Islet precursor cell (in vitro differentiated cells): ENCODE measurements around the gene HES2.
"Not testable (repeated sequence)": the region's sequence is repeated elsewhere in the genome, so short reads cannot be mapped to it uniquely, and the experiment has no call there.

Experiments
- DNase-seq: peaks from one replicate; pipeline ENCODE4 v3.0.0-alpha.2; 2018

HES2 gene

DNA sequence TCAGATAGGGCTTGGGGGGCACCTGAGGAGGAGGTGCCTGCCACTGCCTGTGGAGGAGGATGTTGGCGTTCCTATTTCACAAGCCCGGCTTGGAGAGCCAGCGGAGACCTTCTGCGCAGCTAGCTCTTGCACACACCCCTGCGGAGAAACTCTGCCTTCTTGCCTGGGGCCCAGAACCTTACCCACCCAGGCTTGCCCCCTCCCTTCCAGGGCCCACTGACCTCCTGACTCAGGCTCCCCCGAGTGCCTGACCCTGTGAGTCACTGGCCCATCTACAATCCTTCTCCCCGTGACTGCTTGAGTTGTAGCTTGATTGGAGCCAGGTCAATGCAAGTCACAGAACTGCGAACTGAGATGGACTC lies 3.4 kb downstream of the HES2 start:
- peak; percentile 83 for DNase-seq

DNA sequence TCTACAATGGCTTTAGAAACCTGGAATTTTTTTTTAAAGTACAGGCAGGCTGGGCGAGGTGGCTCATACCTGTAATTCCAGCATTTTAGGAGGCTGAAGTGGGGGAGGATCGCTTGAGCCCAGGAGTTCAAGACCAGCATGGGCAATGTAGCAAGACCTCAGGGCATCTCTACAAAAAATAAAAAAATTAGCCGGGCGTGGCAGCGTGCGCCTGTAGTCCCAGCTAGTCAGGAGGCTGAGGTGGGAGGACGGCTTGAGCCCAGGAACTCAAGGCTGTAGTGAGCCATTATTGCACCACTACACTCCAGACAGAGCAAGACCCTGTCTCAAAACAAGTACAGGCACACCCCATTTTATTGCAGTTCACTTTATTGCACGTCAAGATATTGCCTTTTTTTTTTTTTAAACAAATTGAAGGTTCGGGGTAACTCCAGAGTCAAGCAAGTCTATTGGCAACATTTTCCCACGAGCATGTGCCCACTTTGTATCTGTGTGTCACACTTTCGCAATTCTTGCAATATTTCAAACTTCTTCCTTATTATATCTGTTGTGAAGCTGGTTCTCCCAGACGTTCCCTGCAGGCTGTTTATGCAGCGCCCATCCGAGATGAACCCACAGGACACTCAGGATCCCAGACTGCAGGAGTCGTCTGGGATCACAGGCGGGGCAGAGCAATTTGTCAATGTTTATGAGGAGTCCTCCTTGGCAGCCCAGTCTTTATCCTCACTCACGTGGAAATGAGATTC lies 4.7 kb downstream of the HES2 start:
- DNase-seq: no peak

DNA sequence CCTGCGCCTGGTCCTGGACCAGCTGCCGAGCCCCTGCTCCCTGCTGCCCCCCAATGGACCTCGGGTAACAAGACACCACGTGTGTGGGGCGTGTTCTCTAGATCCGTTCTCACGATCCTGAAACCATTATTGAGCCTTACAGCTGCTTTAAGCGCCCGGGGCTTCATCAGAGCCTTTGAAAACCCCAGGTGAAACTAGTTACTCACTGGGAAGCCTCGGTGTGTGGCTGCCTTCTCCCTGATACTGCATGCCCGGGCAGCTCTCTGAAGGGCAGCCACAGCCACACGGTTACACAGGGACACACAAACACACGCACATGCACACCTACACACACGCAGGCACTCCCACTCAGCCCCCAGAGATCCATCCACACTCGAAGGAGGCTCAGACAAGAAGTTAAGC lies 5.3 kb downstream of the HES2 start:
- peak; percentile 90 for DNase-seq

DNA sequence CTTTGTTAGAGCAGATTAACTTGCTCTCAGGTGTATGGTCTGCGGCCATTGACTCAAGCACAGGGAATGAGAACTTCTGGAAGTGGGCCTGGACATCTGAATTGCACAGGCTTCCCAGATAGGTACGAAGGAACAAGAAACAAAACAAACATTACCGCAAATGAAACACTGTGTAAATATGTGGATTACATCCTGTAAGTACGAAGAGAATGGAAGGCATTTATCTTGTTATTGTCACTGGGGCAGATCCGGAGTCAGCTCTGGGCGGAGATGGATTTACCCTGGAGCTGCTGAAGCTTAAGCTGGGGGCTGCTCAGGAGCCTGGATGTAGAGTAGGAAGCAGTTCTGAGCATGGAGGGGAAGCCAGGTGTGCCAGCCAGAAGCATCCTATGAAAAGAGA lies 6.8 kb downstream of the HES2 start:
- DNase-seq: no peak

DNA sequence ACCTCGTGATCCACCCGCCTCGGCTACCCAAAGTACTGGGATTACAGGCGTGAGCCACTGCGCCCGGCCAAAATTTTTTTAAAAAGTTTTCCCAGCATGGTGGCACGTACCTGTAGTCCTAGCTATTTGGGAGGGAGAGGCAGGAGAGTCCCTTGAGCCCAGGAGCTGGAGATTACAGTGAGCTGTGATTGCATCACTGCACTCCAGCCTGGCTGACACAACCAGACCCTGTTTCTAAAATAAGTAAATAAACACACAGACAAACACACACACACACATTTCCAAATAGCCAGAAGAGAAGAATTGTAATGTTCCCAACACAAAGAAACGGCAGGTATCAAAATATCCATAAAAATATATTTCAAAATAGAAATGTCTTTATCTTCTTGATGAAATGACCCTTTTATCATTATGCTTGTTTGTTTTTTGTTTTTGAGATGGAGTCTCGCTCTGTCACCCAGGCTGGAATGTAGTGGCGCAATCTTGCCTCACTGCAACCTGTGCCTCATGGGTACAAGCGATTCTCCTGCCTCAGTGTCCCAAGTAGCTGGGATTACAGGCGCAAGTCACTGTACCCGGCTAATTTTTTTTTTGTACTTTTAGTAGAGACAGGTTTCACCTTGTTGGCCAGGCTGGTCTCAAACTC lies 9.3 kb downstream of the HES2 start:
- DNase-seq: no peak

DNA sequence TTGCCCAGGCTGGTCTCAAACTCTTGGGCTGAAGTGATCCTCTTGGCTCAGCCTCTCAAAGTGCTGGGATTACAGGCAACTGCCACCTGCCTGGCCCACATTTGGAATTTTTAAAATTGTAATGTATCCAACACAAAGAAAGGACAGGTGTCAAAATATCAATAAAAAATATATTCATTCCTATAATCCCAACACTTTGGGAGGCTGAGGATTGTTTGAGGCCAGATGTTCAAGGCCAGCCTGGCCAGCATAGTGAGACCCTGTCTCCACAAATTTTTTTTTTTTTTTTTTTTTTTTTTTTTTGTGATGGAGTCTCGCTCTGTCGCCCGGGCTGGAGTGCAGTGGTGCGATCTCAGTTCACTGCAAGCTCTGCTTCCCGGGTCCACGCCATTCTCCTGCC lies 10.0 kb downstream of the HES2 start:
- DNase-seq: no peak

DNA sequence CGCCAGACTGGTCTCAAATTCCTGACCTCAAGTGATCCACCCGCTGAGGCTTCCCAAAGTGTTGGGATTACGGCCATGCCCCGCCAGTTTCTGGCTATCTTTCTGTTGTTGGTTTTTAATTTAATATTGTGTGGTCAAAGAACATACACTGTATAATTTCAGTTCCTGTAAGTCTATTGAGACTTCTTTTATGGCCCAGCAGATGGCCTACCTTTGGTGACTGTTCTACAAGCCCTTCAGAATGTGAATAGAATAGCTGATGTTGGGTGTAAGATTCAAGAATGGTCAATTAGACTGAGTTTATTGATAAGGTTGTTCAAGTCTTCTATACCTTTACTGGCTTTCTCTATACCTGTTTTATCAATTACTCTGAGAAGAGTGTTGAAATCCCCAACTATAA lies 10.7 kb downstream of the HES2 start:
- no peak for DNase-seq

DNA sequence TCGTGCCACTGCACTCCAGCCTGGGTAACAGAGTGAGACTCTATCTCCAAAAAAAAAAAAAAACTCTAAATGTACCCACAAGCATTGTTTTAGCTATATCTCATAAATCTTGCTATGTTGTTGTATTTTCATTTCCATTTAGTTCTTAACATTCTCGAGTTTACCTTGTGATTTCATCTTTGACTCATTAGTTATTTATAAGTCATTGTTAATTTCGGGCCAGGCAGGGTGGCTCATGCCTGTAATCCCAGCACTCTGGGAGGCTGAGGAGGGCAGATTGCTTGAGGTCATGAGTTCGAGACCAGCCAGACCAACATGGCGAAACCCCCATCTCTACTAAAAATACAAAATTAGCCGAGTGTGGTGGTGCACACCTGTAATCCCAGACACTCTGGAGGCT lies 11.7 kb downstream of the HES2 start:
- DNase-seq: no peak

DNA sequence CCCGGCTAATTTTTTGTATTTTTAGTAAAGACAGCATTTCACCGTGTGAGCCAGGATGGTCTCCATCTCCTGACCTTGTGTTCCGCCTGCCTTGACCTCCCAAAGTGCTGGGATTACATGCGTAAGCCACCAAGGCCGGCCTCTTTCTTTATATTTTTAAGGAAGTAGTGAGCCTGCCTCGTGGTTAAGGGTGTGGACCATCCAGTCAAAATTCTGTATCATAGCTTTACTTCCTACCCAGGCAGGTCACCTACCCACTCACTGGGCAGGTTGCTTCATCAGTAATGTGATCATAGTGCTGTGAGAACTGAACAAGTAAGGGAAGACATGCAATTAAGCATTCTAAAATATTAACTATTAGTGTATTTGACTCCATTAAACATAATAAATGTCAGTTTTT lies 18.0 kb downstream of the HES2 start:
- no peak for DNase-seq

DNA sequence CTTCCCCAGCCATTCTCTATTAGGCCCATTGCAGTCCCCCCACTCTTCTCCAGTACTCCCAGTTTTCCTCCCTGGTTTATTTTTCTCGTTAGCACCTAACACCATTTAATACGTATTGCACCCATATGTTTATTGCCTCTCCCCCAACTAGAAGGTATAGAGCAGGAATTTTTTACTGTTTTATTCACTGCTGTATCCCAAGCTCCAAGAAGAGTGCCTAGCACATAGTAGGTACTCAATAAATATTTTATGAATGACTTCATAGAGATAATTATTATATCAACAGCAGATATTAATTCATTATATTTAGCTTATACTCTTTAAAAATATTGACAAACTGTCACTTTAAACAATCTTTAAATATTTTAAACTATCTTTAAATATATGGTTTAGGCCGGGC lies 20.4 kb downstream of the HES2 start:
- DNase-seq: no peak

DNA sequence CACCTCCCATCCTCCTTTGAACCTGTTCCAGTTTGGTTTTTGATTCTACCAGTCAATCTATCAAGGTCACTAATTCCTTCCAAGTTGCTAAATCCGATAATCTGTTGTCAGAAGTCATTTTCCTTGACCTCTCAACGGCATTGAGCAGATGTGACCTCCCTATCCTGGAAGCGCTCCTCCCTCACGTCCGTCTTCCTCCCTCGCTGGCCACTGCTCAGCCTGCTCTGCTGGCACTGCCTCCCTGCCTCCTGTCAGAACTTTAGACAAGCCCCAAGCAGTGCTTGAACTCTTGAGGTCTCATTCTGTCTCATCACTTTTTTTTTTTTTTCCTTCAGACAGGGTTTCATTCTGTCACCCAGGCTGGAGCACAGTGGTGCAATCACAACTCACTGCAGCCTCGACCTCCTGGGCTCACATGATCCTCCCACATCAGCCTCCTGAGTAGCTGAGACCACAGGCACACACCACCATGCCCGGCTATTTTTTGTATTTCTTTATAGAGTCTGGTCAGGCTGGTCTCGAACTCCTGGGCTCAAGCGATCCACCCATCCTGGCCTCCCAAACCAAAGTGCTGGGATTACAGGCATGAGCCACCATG lies 21.8 kb downstream of the HES2 start:
- no peak for DNase-seq

DNA sequence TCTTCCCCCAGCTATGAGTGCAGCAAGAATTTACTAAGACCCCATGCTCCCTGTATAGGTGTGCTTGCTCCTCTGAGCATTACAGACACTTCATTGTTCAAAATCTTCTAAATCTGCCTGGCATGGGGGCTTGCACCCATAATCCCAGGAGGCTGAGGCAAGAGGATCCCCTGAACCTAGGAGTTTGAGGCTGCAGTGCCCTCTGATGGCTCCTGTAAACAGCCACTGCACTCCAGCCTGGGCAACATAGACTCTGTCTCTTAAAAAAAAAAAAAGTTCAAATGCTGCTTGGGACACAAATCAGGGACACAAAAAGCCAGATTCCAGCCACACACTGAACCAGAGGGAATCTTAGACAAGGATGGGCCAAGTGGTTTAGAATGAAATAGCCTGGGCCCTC lies 22.7 kb downstream of the HES2 start:
- no peak for DNase-seq

DNA sequence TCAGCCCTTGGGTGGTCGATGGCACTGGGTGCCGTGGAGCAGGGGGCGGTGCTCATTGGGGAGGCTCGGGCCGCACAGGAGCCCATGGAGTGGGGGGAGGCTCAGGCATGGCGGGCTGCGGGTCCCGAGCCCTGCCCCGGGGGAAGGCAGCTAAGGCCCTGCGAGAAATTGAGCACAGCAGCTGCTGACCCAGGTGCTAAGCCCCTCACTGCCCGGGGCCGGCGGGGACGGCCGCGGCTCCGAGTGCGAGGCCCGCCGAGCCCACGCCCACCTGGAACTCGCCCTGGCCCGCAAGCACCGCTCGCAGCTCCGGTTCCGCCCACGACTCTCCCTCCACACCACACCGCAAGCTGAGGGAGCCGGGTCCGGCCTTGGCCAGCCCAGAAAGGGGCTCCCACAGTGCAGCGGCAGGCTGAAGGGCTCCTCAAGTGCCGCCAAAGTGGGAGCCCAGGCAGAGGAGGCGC lies 23.9 kb downstream of the HES2 start:
- DNase-seq: not testable (repeated sequence)

DNA sequence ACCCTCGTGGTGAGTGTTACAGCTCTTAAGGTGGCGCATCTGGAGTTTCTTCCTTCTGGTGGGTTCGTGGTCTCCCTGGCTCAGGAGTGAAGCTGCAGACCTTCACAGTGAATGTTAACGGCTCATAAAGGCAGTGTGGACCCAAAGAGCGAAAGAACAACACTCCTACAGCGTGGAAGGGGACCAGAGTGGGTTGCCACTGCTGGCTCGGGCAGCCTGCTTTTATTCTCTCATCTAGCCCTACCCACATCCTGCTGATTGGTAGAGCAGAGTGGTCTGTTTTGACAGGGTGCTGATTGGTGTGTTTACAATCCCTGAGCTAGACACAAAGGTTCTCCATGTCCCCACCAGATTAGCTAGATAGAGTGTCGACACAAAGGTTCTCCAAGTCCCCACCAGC lies 24.6 kb downstream of the HES2 start:
- not testable (repeated sequence) for DNase-seq

DNA sequence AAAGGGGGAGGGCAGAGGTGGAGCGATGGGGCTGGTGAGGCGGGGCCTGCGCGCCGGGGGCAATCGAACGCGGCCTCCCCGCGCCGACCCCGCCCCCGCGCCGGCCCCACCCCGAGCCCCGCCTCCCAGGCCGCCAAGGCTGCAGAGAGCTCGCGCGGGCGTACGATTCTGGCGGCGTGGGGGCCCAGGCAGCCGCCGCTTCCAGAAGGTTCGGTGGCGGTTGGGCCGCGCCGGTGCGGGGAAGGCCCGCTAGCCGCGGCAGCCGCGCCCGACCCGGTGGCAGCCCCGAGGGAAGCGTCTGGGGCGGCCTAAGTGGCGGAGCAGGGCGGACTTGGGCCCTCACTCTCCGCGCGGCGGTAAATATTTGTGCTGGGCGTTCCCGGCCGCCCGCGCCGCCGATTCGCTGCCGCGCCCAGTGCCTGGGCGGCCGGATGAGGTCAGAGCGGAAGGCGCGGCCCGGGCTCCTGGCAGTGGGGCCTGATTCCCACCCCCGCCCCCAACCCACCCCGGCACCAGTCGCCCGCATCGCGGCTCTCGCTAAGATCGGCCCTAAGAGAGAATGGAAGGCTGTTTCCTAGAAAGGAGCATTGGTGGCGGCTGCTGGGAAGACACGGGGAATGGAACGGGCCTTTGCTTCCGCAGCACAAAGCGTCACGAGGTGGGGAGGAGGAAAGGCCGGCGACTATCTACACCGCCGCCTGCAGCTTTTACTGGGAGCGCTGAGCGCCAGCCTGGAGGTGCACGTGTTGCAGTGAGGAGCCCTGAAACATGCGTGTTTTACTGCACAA lies 26.1 kb downstream of the HES2 start, which contains the start of gene ACOT7:
TSS of gene ACOT7 (minus strand) at position 368 of the 788 bp plus-strand sequence. CDS start 368 bp downstream, outside the sequence.
- DNase-seq: peak; percentile 93

DNA sequence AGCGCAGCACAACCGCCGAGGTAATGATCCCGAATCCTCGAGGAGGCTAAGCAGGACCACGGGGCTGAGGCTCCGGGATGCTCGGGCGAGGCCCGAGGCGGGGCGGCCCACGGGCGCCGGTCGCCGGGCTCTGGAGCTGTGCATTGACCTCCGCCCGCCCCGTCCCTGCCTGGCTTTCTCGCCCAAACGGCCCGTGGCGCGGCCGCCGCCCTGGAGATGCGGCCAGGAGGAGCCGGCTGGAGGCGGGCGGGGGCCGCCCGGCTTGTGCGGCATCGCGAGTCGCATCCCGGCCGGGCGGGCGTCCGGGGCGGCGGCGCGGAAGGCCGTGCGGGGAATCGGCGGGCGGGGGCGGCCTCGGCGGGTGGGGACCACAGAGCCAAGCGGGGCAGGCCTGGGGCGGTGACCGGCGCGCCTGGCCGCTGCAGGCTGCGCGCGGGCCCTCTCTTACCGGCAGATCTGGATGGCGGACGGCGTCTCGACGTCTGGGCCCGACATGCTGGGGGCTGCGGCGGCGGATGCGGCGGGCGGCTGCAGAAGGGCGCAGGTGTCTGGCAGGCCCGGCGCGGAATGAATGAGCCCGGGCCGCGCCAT lies 26.8 kb downstream of the HES2 start:
- peak; percentile 60 for DNase-seq

DNA sequence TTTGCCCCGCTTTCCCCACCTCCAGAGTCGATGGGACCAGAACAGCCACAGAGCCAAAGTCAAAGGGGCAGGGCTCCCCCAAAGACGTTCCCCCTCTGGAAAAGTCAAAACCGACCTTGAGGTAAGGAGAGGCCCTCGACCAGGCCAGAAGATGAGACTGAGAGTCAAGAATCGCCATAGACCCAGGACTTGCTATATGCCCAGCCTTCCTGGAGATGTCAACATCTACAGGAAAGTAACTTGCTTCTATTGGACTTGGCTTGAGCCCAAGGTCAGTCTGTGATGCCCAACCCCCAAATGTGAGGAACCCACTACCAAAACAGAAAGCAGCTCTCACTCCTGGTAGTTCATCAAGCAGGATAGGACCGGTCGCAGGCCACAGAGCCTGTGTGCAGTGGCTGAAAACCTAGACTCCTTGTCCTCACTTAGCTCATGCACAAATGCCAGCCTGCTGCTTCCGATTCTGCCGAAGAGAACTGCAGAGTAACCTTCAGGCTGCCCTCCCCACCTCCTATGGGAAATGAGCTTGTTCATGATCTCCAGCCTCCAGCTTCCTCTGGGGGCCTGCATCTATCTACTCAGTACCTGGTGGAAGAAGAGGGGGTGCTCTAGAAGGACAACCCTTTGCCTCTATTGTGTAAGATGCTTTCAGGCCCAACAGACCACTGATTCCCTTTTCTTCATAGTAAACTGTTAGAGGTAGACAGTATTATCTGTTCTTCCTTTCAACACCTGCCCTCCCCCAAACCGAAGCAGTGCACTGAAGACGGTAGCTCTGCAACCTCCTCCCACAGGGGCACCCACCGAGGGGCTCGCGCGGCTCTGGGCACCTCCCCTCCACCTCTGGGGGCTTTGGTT lies 27.5 kb downstream of the HES2 start:
- peak; percentile 59 for DNase-seq

DNA sequence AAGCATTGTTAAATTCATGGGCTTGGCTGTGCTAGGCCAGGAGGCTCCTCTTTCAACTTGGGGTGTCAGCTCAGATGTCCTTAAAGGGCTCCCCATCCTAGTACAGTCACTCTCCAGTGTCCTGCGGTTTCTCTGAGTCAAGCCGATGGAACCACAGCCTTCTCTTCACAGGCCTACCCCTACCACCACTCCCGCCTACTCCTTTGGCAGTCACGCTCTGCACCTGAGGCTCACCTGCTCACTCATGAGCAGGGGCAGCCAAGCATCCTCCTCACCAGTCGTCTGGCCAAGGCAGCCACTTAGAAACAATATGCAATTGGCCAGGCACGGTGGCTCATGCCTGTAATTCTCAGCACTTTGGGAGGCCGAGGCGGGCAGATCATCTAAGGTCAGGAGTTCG lies 29.7 kb downstream of the HES2 start:
- DNase-seq: no peak

DNA sequence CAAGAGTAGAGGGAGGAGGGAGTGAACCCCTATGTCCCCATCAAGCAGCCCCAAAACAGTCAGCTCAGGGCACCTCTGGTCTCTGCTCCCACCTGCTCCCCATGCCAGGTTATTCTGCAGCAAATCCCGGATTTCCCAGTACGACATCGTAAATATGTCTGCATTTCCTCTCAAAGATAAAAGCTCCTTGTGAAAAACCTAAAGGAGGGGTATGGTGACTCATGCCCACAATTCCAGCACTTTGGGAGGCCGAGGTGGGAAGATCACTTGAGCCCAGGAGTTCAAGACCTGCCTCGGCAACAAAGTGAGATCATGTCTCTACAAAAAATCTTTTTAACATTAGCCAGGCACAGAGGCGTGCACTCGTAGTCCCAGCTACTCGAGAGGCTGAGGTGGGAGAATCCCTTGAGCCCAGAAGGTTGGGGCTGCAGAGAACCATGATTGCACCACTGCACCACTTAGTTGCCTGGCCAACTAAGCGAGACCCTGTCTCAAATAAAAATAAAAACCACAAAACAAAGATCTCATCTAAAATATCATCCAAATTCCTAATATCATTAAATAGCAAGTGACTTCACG lies 33.3 kb downstream of the HES2 start:
- DNase-seq: peak; percentile 85

DNA sequence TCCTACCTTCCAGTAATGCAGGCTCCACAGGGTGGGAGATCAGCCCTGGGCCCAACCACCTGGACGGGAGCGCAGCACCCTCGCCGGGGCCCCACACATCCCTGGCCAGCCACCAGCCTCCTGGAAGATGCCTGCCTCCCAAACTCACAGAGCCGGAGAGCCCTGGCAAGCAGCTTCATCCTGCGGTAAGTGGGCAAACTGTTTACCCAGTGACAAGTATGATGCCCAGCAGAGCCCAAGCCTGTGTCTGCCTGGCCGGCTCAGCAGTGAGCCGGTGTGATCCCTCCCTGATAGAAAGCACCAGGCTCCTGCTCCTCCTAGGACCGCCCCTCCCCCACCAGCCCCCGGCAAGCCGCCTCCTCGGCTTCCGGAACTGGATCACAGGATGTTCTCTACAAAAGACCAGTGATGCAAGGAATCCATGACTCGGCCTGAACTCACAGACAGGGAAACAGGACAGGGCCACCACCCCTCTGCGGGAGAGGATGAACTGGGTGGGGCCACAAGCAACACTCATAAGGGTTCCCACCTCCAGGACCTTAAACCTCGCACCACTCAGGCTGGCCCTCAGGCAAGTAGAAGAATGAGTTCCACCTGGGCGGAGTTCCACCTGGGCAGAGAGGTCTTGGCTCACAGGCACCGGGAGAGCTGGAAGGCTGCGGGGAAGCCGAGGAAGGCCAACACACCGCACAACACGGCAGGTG lies 34.1 kb downstream of the HES2 start:
- peak; percentile 98 for DNase-seq

DNA sequence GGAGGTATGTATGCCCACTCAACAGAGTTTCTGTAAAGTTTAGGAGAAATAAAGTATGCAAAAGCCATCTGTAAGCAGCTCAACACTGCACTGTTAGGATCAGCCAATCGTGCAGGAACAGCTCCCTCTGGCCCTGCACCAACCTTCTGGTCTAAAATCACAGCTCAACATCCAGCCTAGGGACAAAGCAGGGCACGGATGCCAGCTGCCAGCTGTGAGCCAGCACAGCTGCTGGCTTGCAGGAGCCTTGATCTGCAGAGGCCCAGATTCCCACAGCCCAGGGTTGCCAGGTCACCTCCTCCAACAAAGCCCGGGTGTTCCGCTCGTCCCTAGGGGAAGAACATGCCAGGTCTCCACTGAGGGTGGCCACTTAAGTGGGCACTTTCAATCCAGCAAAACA lies 34.8 kb downstream of the HES2 start:
- no peak for DNase-seq
